Measurements from ENCODE around the gene IDH3A. TPM values are rescaled to one million over a fixed set of nuclear protein-coding genes. Genes with fewer than 3 reads are reported as not detected.

The IDH3A gene
- total RNA-seq: 10 to 100 TPM; 17.8 to 39.7 TPM

GRCh38 chr15:78149068-78149804 lies at the start of gene IDH3A:
TSS of gene IDH3A (plus strand) at chr15:78149362. CDS start at chr15:78149404, 42 bp downstream.
- DNase-seq: peak; percentile 99 to 100 (median 100)
- no peaks in the 10 kb centered on the region for H3K36me3 ChIP-seq (replicated peaks in 1 of 2; ENCODE audit: insufficient read depth in 1 of 2, low read depth in 2 of 2)
- WGBS, 2 donors: 1 to 3% methylated on average over 14 to 75 of the region's 79 CpGs
- no peaks in the 10 kb centered on the region for H3K27me3 ChIP-seq
- no peaks in the 10 kb centered on the region for H3K9me3 ChIP-seq
- intact Hi-C loops (cut with DNase I): no loop called here
- peak; percentile 98 for ATAC-seq
- peak within 1 kb of the TSS; percentile 55 to 89 (median 78) for H3K27ac ChIP-seq
- H3K4me1 ChIP-seq: peaks cover 25% of the 10 kb centered on the region
- H3K4me3 ChIP-seq: peak within 1 kb of the TSS; percentile 64 to 81
- TF ChIP-seq, protein P1, sequence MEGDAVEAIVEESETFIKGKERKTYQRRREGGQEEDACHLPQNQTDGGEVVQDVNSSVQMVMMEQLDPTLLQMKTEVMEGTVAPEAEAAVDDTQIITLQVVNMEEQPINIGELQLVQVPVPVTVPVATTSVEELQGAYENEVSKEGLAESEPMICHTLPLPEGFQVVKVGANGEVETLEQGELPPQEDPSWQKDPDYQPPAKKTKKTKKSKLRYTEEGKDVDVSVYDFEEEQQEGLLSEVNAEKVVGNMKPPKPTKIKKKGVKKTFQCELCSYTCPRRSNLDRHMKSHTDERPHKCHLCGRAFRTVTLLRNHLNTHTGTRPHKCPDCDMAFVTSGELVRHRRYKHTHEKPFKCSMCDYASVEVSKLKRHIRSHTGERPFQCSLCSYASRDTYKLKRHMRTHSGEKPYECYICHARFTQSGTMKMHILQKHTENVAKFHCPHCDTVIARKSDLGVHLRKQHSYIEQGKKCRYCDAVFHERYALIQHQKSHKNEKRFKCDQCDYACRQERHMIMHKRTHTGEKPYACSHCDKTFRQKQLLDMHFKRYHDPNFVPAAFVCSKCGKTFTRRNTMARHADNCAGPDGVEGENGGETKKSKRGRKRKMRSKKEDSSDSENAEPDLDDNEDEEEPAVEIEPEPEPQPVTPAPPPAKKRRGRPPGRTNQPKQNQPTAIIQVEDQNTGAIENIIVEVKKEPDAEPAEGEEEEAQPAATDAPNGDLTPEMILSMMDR (IDR thresholded peaks at IDR 0.05): peak in 1 of 7 experiments; percentile 0
- peak; percentile 62 to 75 (median 70) for TF ChIP-seq POLR2A (IDR thresholded peaks at IDR 0.05)

GRCh38 chr15:78100886-78101285 lies 48.3 kb upstream of the IDH3A start:
- intact Hi-C loops (cut with DNase I): no loop called here
- DNase-seq: no peak
- H3K4me1 ChIP-seq: no peaks in the 10 kb centered on the region

GRCh38 chr15:78101423-78102105 lies 47.6 kb upstream of the IDH3A start:
- 87 to 97% methylated on average over 5 of the region's 5 CpGs for WGBS, 2 donors
- H3K27me3 ChIP-seq: no peaks in the 10 kb centered on the region
- DNase-seq (no peak), ATAC-seq (no peak)
- TF ChIP-seq POLR2A (IDR thresholded peaks at IDR 0.05): no peak
- TF ChIP-seq, protein P1 (IDR thresholded peaks at IDR 0.05): no peak
- no peaks in the 10 kb centered on the region for H3K9me3 ChIP-seq
- H3K4me1 ChIP-seq: no peaks in the 10 kb centered on the region
- no peaks in the 10 kb centered on the region for H3K36me3 ChIP-seq (replicated peaks in 1 of 2; ENCODE audit: insufficient read depth in 1 of 2, low read depth in 2 of 2)
- no peak overlapping the region for H3K4me3 ChIP-seq
- intact Hi-C loops (cut with DNase I): no loop called here
- no peak overlapping the region for H3K27ac ChIP-seq

More at GRCh38 chr15:78100886-78101285, 48.3 kb upstream of the IDH3A start:
- no peak for ATAC-seq
- Histone ChIP-seq H3K36me3 (replicated peaks in 1 of 2; ENCODE audit: insufficient read depth in 1 of 2, low read depth in 2 of 2) (no peaks in the 10 kb centered on the region), H3K9me3 (no peaks in the 10 kb centered on the region), H3K27ac (no peak overlapping the region), H3K4me3 (no peak overlapping the region), H3K27me3 (no peaks in the 10 kb centered on the region)
- 96% methylated on average over 2 of the region's 2 CpGs; no CpG with 5 or more reads in 1 of the 2 donors for WGBS, 2 donors
- TF ChIP-seq, protein P1 (IDR thresholded peaks at IDR 0.05): no peak
- no peak for TF ChIP-seq POLR2A (IDR thresholded peaks at IDR 0.05)

GRCh38 chr15:78102211-78102610 lies 47.0 kb upstream of the IDH3A start:
- no peak for DNase-seq
- no peaks in the 10 kb centered on the region for H3K27me3 ChIP-seq
- no peaks in the 10 kb centered on the region for H3K36me3 ChIP-seq (replicated peaks in 1 of 2; ENCODE audit: insufficient read depth in 1 of 2, low read depth in 2 of 2)
- intact Hi-C loops (cut with DNase I): no loop called here
- no peaks in the 10 kb centered on the region for H3K4me1 ChIP-seq
- H3K27ac ChIP-seq: no peak overlapping the region
- no peak for TF ChIP-seq POLR2A (IDR thresholded peaks at IDR 0.05)
- TF ChIP-seq, protein P1 (IDR thresholded peaks at IDR 0.05): no peak
- WGBS, 2 donors: 50 to 72% methylated on average over 1 of the region's 1 CpG
- H3K9me3 ChIP-seq: no peaks in the 10 kb centered on the region
- no peak for ATAC-seq
- no peak overlapping the region for H3K4me3 ChIP-seq
